Measurements from ENCODE around the gene GSS.

- TF ChIP-seq CTCF (IDR thresholded peaks at IDR 0.05) (no peak), POLR2A (IDR thresholded peaks at IDR 0.05) (no peak)
Measured at GRCh38 chr20:34989670-34990069, 34.1 kb upstream of the GSS start.

Data from heart left ventricle (tissue), 13 donors.